NCI-H2107 (cell line): ENCODE results near the gene DPH5.

Source experiments
- DNase-seq: peaks from one replicate; lab custom pipeline; 2025; lab: John Stamatoyannopoulos, UW

The DPH5 gene

DNA sequence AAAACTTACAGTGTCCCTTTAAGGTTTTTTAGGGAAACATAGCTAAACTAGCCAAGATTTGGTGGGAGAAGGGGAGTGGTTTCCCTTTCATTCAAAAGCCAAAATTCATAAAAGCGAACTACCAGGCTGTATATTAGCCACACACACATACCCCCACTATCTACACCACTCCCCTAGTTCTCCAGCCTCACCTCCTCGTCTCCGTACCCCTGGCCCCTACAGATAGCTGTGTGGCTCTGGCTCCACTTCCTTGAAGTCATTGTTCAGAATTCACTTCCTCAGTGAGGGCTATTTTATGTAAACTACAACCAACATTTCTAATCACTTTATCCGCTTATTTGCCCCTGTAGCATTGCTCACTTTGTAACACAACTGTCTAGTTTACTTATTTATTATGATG, 5.3 kb upstream of the DPH5 start:
- DNase-seq = no peak

DNA sequence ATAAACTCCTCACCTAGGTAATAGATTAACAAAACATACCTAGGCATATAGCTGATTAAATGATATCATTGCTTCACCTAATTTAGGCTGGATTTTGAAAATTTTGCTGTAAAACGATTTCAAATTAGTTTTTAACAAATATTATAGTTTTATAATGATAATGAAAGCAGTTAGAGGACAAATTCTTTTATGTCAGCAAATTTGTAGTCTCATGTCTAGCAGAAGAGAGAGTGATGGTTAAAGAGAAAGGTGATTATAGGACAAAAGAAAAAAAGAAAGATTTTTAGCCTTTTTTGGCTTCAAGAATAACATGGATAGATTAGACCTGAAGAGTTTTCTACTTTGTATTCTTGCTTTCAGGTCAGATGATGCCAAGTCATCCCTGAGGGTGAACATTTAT, 3.6 kb upstream of the DPH5 start:
- DNase-seq = no peak

DNA sequence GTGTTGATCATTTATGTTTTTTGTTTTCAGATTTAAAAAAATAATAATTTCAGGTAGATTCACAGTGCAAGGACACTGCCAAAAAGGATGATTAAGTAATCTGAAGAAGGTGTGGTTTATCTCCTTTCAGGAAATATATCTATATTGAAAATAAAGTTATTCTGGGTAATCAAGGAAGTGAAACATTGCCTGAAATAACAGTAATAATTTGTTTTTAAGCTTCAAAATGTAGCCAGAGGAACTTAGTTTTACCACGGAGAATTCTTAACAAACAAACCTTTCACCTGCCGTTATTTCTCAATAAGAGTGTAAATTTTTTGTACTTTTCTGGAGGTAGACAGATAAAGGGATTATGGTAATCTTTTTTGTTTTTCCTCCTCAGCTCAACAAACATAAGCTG, 2.9 kb upstream of the DPH5 start:
- no peak for DNase-seq

DNA sequence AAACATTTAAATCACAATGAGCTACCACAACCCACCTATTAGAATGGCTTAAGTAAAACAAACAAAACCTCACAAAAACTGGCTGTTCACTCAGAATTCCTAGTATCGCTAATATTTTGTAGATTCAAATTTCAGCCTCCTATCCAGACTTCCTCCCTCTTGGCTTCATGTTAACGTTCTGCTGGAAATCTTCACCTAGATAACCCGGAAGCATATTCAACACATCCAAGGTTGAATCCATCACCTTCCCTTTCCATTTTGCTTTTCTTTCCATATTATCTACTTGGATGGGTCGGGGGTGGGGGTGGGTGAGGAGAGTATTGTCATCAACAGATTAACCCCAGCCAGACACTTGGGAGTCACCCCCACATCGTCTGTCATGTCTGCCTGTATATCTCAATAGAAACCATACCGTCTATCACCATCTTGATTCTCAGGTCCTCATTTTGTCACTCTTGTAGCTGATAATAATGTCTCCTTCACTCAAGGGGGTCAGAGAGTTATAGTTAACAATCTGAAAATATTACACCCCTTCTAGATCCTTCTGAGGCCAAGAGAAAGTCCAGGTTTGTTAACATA, 1.7 kb upstream of the DPH5 start:
- DNase-seq = no peak

DNA sequence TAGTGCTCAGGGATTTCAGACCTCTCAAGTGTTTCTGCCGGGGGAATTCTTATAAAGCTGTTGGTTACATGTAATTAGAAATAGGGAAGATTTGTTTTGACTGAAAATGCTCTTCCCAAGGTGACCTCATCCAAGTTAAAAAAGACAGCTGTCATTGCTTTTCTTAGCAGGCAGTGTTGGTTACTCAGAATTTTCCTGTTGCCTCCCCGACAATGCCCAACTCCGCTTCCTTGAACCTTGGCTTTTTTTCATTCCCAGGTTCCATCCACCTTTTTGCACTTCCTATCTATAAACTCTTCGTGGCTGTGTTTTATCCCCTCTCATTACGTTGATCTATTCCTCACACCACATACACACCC, 825 bp upstream of the DPH5 start:
- no peak for DNase-seq

DNA sequence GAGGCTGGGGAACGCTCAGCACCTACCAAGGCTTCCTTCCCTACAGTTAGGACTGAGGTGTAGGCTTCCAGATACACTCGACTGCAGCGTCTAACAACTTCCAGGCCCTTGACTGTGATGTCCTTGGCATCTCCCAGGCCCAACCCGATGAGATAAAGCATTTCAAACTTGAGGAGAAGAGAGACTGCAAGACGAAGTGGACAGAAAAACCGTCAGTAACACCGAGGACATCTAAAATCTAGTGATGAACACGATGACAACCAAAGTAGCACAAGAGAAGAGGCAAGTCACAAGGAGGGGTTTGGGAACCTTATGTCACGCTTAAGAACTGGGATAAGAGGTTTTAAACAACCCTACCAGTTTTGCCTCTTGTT, 314 bp downstream of the DPH5 start:
- no peak for DNase-seq

DNA sequence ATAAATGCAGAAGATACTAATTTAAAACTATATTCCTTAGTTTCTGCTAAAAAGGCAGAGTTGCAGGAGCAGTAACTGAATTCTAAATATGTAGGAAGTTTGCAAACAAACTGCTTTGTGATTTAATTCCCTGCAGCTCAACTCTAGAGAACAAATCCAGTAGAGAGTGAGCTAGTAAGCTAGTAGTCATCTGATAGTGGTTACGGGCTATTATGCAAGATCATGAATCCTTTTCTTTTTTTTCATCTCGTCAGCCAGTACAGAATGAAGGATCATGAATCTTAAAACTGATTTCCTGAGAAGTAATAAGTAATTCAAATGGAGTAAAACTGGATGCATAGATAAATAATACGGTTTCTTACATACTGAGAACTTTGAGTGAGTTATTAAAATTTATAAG, 3.3 kb downstream of the DPH5 start:
- DNase-seq = no peak

DNA sequence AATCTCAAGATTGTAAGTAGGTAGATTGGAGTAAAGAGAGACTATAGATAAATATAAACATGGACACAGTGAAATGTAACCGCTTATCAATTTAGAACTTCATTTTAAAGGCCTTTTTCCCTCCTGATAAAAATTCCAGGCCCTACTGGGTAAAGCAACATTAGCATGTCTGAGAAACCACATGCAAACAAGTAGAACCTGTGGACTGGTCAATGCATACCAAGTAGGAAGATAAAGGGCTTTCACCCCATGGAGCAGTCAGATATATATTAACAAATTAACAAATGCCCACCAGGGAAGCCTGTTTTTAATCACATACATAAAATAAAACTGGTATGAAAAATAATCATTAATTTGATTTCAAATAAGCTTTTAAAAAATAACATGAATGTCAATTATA, 8.1 kb downstream of the DPH5 start:
- DNase-seq = no peak

DNA sequence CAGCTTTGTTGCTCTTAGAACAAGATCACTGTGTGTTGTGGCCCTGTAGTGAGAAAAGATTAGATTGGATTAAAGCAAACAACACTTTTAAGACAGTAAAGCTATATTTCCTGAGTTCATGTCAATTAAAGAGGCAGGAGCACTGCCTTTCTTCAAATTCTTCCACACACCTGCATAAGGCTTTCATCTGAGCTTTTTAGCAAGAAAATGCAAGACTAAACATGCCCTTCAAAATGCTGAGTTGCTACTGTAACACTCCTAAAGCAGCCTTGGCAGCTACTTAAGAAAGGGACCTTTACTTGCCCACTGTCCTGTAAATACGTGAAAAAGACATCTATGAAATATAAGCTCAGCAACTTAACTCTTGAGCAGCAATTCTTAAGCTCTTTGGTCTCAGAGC, 11.8 kb downstream of the DPH5 start:
- no peak for DNase-seq

DNA sequence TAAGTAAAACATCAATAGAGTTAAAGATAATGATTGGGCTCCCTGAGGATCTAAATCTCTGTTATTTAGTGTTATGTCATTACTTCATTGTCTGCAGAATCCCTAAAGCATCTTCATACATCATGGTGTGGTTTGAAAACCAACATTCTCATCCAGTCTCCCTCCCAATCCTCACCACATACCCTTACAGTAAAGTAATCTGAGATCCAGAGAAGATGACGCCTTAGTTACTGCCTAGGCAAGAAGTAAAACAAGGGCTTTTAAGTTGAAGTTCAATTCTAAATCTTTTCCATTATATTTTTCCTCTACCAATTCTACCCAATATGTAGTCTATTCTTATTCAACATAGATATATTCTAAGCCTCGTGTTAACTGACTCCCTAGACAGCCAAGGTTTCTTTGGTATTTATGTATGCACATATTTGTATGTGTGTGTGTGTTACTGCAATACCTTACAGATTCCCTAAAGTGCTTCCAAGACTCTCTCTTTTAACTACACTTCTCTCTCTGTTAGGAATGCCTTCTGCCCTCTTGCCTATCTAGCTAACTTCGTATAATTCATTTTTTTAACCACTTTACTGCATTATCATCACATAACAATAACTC, 17.3 kb downstream of the DPH5 start:
- no peak for DNase-seq

DNA sequence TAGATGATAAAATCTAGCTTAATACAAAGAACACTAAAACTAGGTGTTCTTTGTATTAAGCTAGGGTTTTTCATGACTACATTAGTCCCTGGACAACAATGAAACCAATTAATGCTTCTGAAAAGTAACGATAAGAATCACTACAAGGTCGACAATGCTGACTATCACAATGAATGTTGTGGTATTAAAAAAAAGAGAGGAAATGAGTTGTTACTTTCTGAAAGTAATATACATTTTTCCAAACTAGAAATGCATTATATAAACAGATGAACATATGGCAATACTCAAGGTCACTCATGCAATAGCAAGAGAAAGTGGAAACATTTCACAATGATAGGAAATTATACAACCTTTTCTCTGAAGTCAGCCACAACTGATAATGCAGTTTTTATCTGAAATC, 19.0 kb downstream of the DPH5 start:
- DNase-seq = no peak

DNA sequence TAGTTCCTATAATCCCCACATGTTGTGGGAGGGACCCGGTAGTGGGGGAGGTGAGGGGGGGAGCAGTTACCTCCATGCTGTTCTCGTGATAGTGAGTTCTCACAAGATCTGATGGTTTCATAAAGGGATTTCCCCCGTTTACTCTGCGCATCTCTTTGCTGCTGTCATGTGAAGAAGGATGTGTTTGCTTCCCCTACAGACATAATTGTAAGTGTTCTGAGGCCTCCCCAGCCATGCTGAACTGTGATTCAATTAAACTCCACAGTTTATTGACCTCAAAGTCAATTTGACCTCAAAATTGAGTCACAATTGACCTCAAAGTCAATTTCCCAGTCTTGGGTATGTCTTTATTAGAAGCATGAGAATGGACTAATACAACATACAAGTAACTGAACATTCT, 19.7 kb downstream of the DPH5 start:
- no peak for DNase-seq

DNA sequence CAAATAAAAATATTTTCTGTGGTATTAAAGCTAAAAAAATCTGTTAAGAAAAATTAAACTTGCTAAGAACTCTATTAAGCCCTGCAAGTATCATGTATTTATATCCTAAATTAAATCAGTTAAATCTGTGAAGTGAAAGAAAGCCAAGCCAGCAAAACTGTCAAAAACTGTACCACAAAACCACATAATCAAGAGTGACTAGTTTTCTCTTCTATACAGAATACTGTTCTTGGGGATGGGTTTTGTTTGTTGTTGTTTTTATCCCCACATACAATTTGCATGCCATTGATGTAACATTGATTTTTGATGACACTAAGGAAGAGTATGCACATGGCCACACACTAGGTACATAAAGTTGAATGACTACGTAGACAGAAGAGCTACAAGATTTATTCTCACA, 20.4 kb downstream of the DPH5 start:
- DNase-seq = no peak

DNA sequence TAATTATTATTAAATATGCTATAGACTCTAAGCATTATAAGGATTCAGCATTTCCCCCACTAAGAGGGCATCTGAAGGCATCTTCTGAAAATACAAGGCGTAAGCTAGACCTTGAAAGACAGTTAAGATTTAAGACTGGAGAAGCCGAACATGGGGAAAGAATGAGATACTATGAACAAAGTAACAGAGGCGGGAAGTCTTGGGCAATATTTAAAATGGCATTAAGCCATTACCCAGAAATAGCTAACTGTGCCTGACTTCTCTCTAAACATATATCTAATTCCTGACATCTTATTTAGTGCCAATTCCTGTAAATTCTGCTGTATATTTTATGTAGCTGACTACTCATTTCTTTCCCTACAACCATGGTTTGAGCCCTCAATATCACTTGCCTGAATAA, 20.9 kb downstream of the DPH5 start:
- no peak for DNase-seq

DNA sequence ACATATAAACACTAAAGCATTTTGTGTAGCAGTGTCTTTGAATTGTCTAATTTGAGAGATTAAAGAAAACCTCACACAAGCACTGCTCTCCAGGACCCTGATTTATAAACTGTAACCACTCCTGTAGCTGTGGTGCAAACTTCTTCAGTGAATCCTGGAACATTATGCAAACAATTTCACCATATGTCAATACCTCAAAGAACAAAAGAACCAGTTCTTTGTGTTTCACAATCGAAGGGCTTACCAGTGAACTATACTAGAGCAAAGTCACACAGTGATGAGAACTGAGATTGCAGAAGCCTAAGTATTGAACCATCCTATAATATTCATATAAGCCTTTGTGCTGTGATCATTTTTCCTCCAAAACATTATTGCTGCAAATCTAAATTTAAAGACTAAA, 21.5 kb downstream of the DPH5 start:
- DNase-seq = no peak

DNA sequence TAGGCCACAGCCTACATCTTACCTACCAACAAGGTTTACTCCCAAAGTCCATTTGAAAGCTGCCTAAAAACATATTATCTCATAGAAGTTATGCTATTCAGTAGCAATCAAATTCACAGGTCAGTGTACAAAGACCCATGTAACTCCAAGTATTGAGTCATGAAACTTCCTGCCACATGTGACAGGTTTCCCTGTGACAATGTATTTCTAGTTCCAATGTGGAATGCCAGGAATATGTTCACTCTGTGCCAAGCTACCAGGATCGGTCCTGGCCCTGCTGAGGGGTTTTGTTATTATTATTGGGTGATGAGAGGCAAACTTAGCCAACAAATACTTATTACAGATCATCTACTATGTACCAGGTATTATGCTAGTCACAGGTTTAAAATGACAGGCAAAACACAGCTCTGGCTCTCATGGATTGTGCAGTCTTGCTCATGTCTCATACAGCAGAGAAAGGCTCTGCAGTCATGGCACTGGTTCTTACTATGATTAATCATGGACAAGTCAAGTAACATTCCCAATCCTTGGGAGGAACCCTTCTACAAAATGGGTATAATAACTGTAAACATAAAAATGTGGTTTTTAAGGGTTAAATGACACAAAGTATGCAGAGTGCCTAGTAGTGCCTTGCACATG, 22.5 kb downstream of the DPH5 start:
- no peak for DNase-seq

DNA sequence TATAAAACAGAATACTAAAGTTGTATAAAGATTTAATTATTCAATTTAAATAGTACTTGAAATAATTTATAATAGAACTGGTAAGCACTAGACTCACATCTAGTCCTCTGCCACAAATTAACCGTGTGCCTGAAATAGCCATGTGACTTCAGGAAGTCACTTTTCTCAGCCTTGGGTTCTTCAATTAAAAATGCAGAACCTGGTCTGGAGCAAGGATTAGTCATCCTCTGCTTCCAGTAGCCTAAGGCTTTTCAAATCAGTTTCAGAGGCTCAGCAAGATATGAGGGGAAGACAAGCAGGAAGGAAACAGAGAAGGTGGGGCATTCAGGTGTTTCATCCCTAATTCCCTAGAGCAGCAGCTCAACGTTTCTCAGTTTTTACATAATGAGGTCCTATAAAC, 23.0 kb downstream of the DPH5 start:
- DNase-seq = no peak

DNA sequence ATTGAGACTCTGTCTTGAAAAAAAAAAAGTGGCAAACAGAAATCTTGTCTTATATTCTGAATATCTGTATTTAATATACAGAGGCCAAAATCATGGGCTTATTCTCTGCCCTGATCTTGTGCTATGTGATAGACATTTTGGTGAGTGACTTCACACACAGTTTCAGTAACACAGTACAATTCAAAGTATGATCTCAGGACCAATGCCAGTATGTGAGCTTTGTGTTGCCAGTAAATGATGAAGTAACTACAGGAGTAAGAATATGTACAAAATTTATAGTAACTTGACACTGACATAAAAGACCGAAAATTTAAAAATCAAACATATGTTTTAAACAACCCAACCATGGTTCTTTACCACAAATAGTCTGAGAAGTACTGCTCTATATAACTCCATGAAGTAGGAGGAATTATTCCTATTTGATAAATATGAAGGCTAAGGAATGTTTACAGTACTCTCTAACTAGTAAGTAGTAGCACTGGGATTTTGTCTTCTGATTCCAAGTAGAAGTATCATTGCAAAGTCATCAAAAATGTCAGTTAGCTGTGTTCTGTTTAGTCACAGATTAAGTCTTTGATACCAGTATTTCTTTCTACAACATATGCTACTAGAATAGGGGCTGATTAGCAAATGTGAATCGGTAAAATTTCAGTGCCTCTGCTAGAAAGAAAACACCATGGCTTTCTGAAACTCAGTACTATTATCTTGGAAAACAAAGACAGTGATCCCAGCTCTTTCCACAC, 25.3 kb downstream of the DPH5 start:
- DNase-seq = no peak

DNA sequence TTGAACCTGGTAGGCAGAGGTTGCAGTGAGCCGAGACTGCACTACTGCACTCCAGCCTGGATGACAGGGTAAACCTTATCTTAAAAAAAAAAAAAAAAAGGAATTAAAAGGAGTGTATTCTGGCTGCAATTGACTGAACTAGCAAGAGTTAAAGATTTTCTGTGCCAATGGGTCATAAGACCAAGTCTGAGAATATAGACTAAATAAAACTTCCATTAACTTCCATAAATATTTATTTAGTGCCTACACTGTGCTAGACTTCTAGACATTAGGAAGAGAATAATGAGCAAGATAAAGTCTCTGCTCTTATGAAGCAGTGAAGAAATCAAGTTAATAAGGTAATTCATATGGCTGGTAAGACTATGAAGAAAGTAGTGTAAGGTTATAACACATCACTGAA, 27.2 kb downstream of the DPH5 start:
- DNase-seq = no peak

DNA sequence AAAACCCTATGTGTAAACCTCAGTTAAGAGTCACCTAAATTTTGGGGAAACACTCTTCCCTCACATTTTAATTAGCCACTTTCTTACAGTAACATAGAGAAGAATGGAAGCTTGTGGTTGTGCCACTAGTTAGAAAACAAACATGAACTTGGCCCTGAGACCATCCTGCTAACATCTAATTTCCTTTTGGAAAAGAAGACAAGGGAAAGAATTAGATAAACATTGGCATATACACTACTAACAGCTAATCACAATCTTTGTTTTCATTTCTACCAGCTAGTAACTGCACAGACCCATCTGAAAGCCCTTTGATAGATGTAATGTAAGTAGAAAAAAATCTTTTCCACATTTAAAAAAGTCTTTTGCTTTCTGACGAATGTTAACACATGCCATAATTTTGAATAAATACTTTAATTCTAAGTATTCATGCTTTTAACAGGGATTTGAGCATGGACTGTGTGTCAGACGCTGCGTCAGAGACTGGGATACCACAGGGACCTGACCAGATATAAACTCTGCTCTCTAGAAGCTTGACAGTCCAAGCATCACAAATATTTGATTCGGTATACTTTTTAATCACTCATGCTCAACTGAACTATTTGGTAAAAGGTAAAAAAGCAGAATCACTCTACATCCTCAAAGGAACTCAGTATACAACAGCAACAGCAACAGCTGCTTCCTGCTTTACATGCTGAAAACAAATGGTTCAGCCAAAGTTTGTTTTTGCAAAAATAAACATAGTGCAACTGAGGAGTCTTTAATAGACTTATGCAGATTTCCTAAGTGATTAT, 30.2 kb downstream of the DPH5 start:
- no peak for DNase-seq

DNA sequence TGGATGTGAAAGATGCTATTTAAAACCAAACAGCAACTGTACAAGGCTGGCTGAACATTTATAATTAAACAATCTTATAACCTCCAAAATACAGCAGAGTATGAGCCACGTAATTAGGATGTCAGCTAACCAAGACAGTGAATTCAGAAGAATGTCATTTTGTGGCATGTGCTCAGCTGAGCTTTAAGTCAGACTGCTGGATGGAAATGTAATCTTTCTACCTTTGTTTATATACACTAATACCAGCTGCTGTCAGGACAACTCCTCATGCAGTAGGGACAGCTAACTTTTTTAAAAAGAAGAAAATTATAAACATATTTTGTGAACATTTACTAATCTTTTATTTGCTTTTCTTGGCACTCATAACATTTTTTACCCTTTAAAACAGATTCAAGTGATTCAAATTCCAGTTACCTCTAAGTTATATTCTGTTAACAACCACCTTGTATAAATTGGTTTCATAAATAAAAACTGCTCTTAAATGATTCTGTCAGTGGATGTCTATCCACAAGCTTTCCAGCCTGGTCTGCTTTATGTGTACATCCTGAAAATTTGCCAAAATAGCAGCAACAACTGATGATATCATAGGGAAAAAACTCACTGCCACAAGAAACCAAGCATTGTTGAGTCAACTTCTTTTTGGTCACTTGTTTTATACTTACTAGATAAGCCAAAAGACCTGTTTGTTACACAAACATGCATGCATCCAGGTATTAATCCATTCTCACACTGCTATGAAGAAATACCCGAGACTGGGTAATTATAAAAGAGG, 36.1 kb downstream of the DPH5 start:
- no peak for DNase-seq

DNA sequence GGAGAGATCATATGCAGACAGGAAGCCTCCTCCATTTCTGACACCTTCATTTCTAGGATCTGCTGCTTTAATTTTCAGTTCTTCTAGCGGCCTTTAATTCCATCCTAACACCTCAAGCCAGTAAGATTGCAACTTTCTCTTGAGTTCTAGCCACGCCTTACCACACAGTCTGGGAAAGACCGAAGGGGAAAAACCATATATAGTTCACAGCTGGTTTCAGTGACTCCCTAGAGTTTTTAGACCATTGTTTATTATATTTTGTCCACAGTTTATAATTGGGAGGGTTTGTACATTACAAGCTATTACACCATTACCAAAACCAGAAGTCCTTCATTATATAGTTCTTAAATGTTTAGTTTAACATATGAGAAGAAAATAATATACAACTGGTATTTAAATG, 37.5 kb downstream of the DPH5 start:
- no peak for DNase-seq
